Glutamatergic neuron (in vitro differentiated cells): ENCODE results near the gene RSPRY1. TPM values are rescaled to one million over a fixed set of nuclear protein-coding genes. Genes with fewer than 3 reads are reported as not detected.
"Not testable (repeated sequence)": the region's sequence is repeated elsewhere in the genome, so short reads cannot be mapped to it uniquely, and the experiment has no call there.

Experiments
- DNase-seq: peaks from one replicate; pipeline ENCODE4 v3.0.0; 2022
- H3K27ac Mint-ChIP-seq: one replicate; pipeline ENCODE4 v1.8.0; 2020; ENCODE audit warnings: mild to moderate bottlenecking, mixed read lengths, inconsistent platforms; ENCODE audit not compliant: unreplicated experiment
- H3K27me3 Mint-ChIP-seq: one replicate; pipeline ENCODE4 v1.8.0; 2020; ENCODE audit warnings: mild to moderate bottlenecking, moderate library complexity, mixed read lengths, inconsistent platforms; ENCODE audit not compliant: unreplicated experiment
- H3K36me3 Mint-ChIP-seq: one replicate; pipeline ENCODE4 v1.8.0; 2020; ENCODE audit warnings: mild to moderate bottlenecking, mixed read lengths, inconsistent platforms; ENCODE audit not compliant: unreplicated experiment
- H3K4me1 Mint-ChIP-seq: one replicate; pipeline ENCODE4 v1.8.0; 2020; ENCODE audit warnings: mild to moderate bottlenecking, low read depth, mixed read lengths, inconsistent platforms; ENCODE audit not compliant: unreplicated experiment
- H3K4me3 Mint-ChIP-seq: one replicate; pipeline ENCODE4 v1.8.0; 2020; ENCODE audit warnings: mild to moderate bottlenecking, mixed read lengths, inconsistent platforms; ENCODE audit not compliant: unreplicated experiment
- H3K9me3 Mint-ChIP-seq: one replicate; pipeline ENCODE4 v1.8.0; 2020; ENCODE audit warnings: mild to moderate bottlenecking, moderate library complexity, mixed read lengths, inconsistent platforms; ENCODE audit not compliant: unreplicated experiment
- CTCF ChIP-seq: fragments of 200-600 bp; sonication (generic); IDR thresholded peaks from one replicate; pipeline ENCODE4 v1.5.0; 2021; ENCODE audit not compliant: partially characterized antibody, unreplicated experiment
- total RNA-seq: library from RNA; stranded (reverse); fragmentation: NEBNext Ultra II Directional; extraction: Animal tissue kit (Norgen Biotek cat#: 25700); gene quantifications from one replicate; pipeline ENCODE4 v1.2.1, GENCODE V29; 2021; ENCODE audit not compliant: unreplicated experiment

Gene RSPRY1
- total RNA-seq, 1 donor from 2014 or later = 70.0 TPM

GRCh38 chr16:57196286-57196685, 10.2 kb downstream of the RSPRY1 start:
- Mint-ChIP-seq H3K4me3 (no peak overlapping the region), H3K27ac (no peak overlapping the region), H3K9me3 (peaks cover 7% of the 10 kb centered on the region), H3K36me3 (no peaks in the 10 kb centered on the region), H3K4me1 (peaks cover 20% of the 10 kb centered on the region), H3K27me3 (no peaks in the 10 kb centered on the region)
- no peak for TF ChIP-seq CTCF
- no peak for DNase-seq

GRCh38 chr16:57196753-57197152, 10.6 kb downstream of the RSPRY1 start:
- no peak for DNase-seq
- H3K9me3 Mint-ChIP-seq = peaks cover 7% of the 10 kb centered on the region
- no peak for TF ChIP-seq CTCF
- peaks cover 20% of the 10 kb centered on the region for H3K4me1 Mint-ChIP-seq
- H3K36me3 Mint-ChIP-seq = no peaks in the 10 kb centered on the region
- H3K27ac Mint-ChIP-seq = no peak overlapping the region
- no peak overlapping the region for H3K4me3 Mint-ChIP-seq
- H3K27me3 Mint-ChIP-seq = no peaks in the 10 kb centered on the region

GRCh38 chr16:57200321-57200720, 14.2 kb downstream of the RSPRY1 start:
- not testable (repeated sequence) for H3K27me3 Mint-ChIP-seq, H3K4me1 Mint-ChIP-seq, H3K9me3 Mint-ChIP-seq, H3K4me3 Mint-ChIP-seq, DNase-seq, H3K27ac Mint-ChIP-seq, H3K36me3 Mint-ChIP-seq

GRCh38 chr16:57200926-57201325, 14.8 kb downstream of the RSPRY1 start:
- not testable (repeated sequence) for H3K9me3 Mint-ChIP-seq, H3K4me1 Mint-ChIP-seq, H3K27ac Mint-ChIP-seq, DNase-seq, H3K27me3 Mint-ChIP-seq, H3K36me3 Mint-ChIP-seq, H3K4me3 Mint-ChIP-seq

GRCh38 chr16:57202095-57202886, 16.2 kb downstream of the RSPRY1 start:
- Mint-ChIP-seq H3K9me3 (peaks cover 4% of the 10 kb centered on the region), H3K27ac (peak overlapping the region; percentile 14), H3K4me3 (peak overlapping the region; percentile 6), H3K27me3 (peaks cover 3% of the 10 kb centered on the region), H3K4me1 (no peaks in the 10 kb centered on the region), H3K36me3 (peaks cover 7% of the 10 kb centered on the region)
- TF ChIP-seq CTCF = no peak
- DNase-seq = no peak

GRCh38 chr16:57203451-57203850, 17.3 kb downstream of the RSPRY1 start:
- Mint-ChIP-seq H3K4me1 (no peaks in the 10 kb centered on the region), H3K36me3 (peaks cover 7% of the 10 kb centered on the region), H3K4me3 (no peak overlapping the region), H3K27me3 (peaks cover 3% of the 10 kb centered on the region), H3K9me3 (peaks cover 4% of the 10 kb centered on the region), H3K27ac (peak overlapping the region; percentile 29)
- DNase-seq = no peak
- TF ChIP-seq CTCF = no peak
